ENCODE data around the gene SMIM36. TPM values are rescaled to one million over a fixed set of nuclear protein-coding genes. Genes with fewer than 3 reads are reported as not detected.

SMIM36 gene
- total RNA-seq, 1 donor from 2014 or later: not detected

GRCh38 chr17:55441544-55441943, 69.7 kb downstream of the SMIM36 start:
- no peaks in the 10 kb centered on the region for H3K9me3 ChIP-seq
- H3K27ac ChIP-seq: no peak overlapping the region
- DNase-seq (ENCODE audit: extremely low spot score in 2 of 2): no peak
- TF ChIP-seq CTCF (IDR thresholded peaks at IDR 0.05): no peak
- no peak for TF ChIP-seq POLR2AphosphoS5 (IDR thresholded peaks at IDR 0.05; ENCODE audit: insufficient read depth in 1 of 2, low read depth in 1 of 2)
- no peaks in the 10 kb centered on the region for H3K36me3 ChIP-seq
- no peak overlapping the region for H3K4me3 ChIP-seq
- intact Hi-C loops (cut with DNase I): no loop called here
- H3K4me1 ChIP-seq: no peaks in the 10 kb centered on the region
- no peaks in the 10 kb centered on the region for H3K27me3 ChIP-seq

- Histone ChIP-seq H3K36me3 (no peaks in the 10 kb centered on the region), H3K27me3 (no peaks in the 10 kb centered on the region), H3K9me3 (no peaks in the 10 kb centered on the region), H3K4me1 (no peaks in the 10 kb centered on the region), H3K4me3 (no peak overlapping the region), H3K27ac (no peak overlapping the region)
- intact Hi-C loops (cut with DNase I): no loop called here
- no peak for TF ChIP-seq CTCF (IDR thresholded peaks at IDR 0.05)
- no peak for DNase-seq (ENCODE audit: extremely low spot score in 2 of 2)
These were observed 70.9 kb downstream of the SMIM36 start for GRCh38 chr17:55440391-55440790.

- TF ChIP-seq CTCF (IDR thresholded peaks at IDR 0.05) (no peak), POLR2A (IDR thresholded peaks at IDR 0.05) (no peak), POLR2AphosphoS5 (IDR thresholded peaks at IDR 0.05; ENCODE audit: insufficient read depth in 1 of 2, low read depth in 1 of 2) (no peak)
- DNase-seq (ENCODE audit: extremely low spot score in 2 of 2): no peak
- intact Hi-C loops (cut with DNase I): no loop called here
- H3K4me3 ChIP-seq: no peak overlapping the region
- peaks cover 21% of the 10 kb centered on the region for H3K4me1 ChIP-seq
- H3K36me3 ChIP-seq: no peaks in the 10 kb centered on the region
- H3K27me3 ChIP-seq: no peaks in the 10 kb centered on the region
- no peaks in the 10 kb centered on the region for H3K9me3 ChIP-seq
- H3K27ac ChIP-seq: no peak overlapping the region
These were observed 74.1 kb downstream of the SMIM36 start for GRCh38 chr17:55437159-55437605.

GRCh38 chr17:55436224-55437158, 74.8 kb downstream of the SMIM36 start:
- no peak overlapping the region for H3K4me3 ChIP-seq
- H3K9me3 ChIP-seq: no peaks in the 10 kb centered on the region
- H3K27me3 ChIP-seq: no peaks in the 10 kb centered on the region
- H3K36me3 ChIP-seq: no peaks in the 10 kb centered on the region
- H3K4me1 ChIP-seq: peaks cover 21% of the 10 kb centered on the region
- intact Hi-C loops (cut with DNase I): no loop called here
- TF ChIP-seq POLR2AphosphoS5 (IDR thresholded peaks at IDR 0.05; ENCODE audit: insufficient read depth in 1 of 2, low read depth in 1 of 2) (no peak), CTCF (IDR thresholded peaks at IDR 0.05) (no peak), POLR2A (IDR thresholded peaks at IDR 0.05) (no peak)
- no peak for DNase-seq (ENCODE audit: extremely low spot score in 2 of 2)
- no peak overlapping the region for H3K27ac ChIP-seq

GRCh38 chr17:55435408-55435807, 75.8 kb downstream of the SMIM36 start:
- no peak overlapping the region for H3K27ac ChIP-seq
- TF ChIP-seq CTCF (IDR thresholded peaks at IDR 0.05) (no peak), POLR2A (IDR thresholded peaks at IDR 0.05) (no peak), POLR2AphosphoS5 (IDR thresholded peaks at IDR 0.05; ENCODE audit: insufficient read depth in 1 of 2, low read depth in 1 of 2) (no peak)
- H3K4me1 ChIP-seq: peaks cover 27% of the 10 kb centered on the region
- DNase-seq (ENCODE audit: extremely low spot score in 2 of 2): no peak
- no peaks in the 10 kb centered on the region for H3K36me3 ChIP-seq
- intact Hi-C loops (cut with DNase I): no loop called here
- no peaks in the 10 kb centered on the region for H3K9me3 ChIP-seq
- no peak overlapping the region for H3K4me3 ChIP-seq
- H3K27me3 ChIP-seq: no peaks in the 10 kb centered on the region

Measured in vagina (tissue), 2 donors.